ENCODE measurements around the gene RNF103.

GRCh38 chr2:86621280-86621943 lies 2.3 kb downstream of the RNF103 start:
- TF ChIP-seq CTCF (IDR thresholded peaks at IDR 0.05; ENCODE audit: poor library complexity) = no peak
- TF ChIP-seq EZH2phosphoT487 (IDR thresholded peaks at IDR 0.05; ENCODE audit: low read depth, severe bottlenecking, unreplicated experiment) = no peak
- TF ChIP-seq EZH2 (IDR thresholded peaks at IDR 0.05; ENCODE audit: borderline replicate concordance) = no peak

All from hepatocyte (in vitro differentiated cells).